Lower leg skin (tissue), 3 donors: ENCODE data around the gene CHST8.
"Not testable (repeated sequence)": the region's sequence is repeated elsewhere in the genome, so short reads cannot be mapped to it uniquely, and the experiment has no call there.

ENCODE experiments used
- CTCF ChIP-seq, 3 donors: fragments of 450-650 bp; IDR thresholded peaks; one replicate each; pipeline ENCODE4 v1.5.1; 2016; ENCODE audit warnings: antibody characterized with exemption in 3 of 3, mild to moderate bottlenecking in 3 of 3, moderate library complexity in 2 of 3
- POLR2A ChIP-seq, 2 donors: fragments of 450-650 bp; IDR thresholded peaks; one replicate each; pipeline ENCODE4 v1.6.1; 2016 to 2017; ENCODE audit warnings: antibody characterized with exemption in 2 of 2, mild to moderate bottlenecking in 1 of 2, moderate library complexity in 1 of 2

- TF ChIP-seq CTCF, POLR2A (IDR thresholded peaks at IDR 0.05): not testable (repeated sequence)
Measured at GRCh38 chr19:33618363-33618762, 3.4 kb upstream of the CHST8 start.
